ENCODE measurements around the gene HPDL.
"Not testable (repeated sequence)": the region's sequence is repeated elsewhere in the genome, so short reads cannot be mapped to it uniquely, and the experiment has no call there.

Gene HPDL

GRCh38 chr1:45354838-45355237 is 28.1 kb downstream of the HPDL start:
- CTCF ChIA-PET: interaction anchor here (1.1 kb wide), 1 partner anchor 136 kb away, joined by 3 read pairs; no protein-coding TSS in a partner anchor
- H3K27ac ChIP-seq: no peak overlapping the region
- TF ChIP-seq, protein P1, sequence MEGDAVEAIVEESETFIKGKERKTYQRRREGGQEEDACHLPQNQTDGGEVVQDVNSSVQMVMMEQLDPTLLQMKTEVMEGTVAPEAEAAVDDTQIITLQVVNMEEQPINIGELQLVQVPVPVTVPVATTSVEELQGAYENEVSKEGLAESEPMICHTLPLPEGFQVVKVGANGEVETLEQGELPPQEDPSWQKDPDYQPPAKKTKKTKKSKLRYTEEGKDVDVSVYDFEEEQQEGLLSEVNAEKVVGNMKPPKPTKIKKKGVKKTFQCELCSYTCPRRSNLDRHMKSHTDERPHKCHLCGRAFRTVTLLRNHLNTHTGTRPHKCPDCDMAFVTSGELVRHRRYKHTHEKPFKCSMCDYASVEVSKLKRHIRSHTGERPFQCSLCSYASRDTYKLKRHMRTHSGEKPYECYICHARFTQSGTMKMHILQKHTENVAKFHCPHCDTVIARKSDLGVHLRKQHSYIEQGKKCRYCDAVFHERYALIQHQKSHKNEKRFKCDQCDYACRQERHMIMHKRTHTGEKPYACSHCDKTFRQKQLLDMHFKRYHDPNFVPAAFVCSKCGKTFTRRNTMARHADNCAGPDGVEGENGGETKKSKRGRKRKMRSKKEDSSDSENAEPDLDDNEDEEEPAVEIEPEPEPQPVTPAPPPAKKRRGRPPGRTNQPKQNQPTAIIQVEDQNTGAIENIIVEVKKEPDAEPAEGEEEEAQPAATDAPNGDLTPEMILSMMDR (conservative IDR thresholded peaks at IDR 0.05; ENCODE audit: low read depth): no peak
- POLR2A ChIA-PET (ENCODE audit: low non-redundant PET): no interaction called here
- DNase-seq (ENCODE audit: low spot score): no peak

- CTCF ChIA-PET: interaction anchor here (1.4 kb wide), 1 partner anchor 137 kb away, joined by 10 read pairs; no protein-coding TSS in a partner anchor
- no peak overlapping the region for H3K27ac ChIP-seq
- TF ChIP-seq, protein P1 (conservative IDR thresholded peaks at IDR 0.05; ENCODE audit: low read depth): no peak
- POLR2A ChIA-PET (ENCODE audit: low non-redundant PET): no interaction called here
- DNase-seq (ENCODE audit: low spot score): no peak
Measured at GRCh38 chr1:45355683-45356082, 29.0 kb downstream of the HPDL start.

DNA sequence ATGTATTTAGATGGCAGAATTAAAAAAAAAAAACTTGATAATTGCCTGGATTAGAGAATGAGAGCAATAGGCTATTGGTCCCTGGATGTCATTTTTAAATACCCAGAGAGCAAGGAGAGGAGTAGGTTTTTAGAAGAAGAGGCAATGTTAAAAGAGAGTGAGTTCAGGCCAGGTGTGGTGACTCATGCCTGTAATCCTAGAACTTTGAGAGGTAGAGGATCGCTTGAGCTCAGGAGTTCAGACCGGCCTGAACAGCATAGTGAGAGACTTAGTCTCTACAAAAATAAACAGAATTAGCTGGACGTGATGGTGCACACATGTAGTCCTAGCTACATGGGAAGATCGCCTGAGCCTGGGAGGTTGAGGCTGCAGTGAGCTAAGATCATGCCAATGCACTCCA is 29.5 kb downstream of the HPDL start:
- CTCF ChIA-PET: interaction anchor here (0.6 to 1.4 kb wide), 4 partner anchors 61 to 740 kb away, joined by 3 to 10 read pairs (median 4); no protein-coding TSS in a partner anchor
- POLR2A ChIA-PET (ENCODE audit: low non-redundant PET): no interaction called here
- no peak for DNase-seq (ENCODE audit: low spot score)
- no peak overlapping the region for H3K27ac ChIP-seq
- TF ChIP-seq, protein P1 (conservative IDR thresholded peaks at IDR 0.05; ENCODE audit: low read depth): no peak

GRCh38 chr1:45359882-45360513 is 33.3 kb downstream of the HPDL start:
- POLR2A ChIA-PET (ENCODE audit: low non-redundant PET): interaction anchor here (0.5 kb wide), 1 partner anchor 131 kb away, joined by 4 read pairs; no protein-coding TSS in a partner anchor
- H3K27ac ChIP-seq: no peak overlapping the region
- TF ChIP-seq, protein P1 (conservative IDR thresholded peaks at IDR 0.05; ENCODE audit: low read depth): no peak; the same call in none of the 2 replicates
- DNase-seq (ENCODE audit: low spot score): peak; percentile 44
- CTCF ChIA-PET: interaction anchor here (0.6 to 3.2 kb wide), 9 partner anchors 10 to 454 kb away, joined by 3 to 60 read pairs (median 4); partner anchors contain the start of genes HPDL, MUTYH, TESK2 and TOE1

DNA sequence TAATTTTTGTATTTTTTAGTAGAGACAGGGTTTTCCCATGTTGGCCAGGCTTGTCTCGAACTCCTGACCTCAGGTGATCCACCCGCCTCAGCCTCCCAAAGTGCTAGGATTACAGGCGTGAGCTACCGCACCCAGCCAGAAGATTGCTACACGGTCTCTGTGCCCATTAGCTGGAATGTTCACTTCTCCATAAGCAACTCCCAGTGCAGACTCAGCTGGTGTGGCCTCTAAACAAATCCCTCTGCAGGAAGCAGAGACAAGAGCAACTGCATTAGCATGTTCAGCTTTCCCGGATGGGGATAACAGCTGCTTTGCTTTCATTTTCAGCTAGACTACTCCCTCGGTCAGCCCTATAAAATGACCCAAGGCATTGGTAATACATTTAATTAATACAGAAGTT is 34.3 kb downstream of the HPDL start:
- DNase-seq (ENCODE audit: low spot score); POLR2A ChIA-PET (ENCODE audit: low non-redundant PET): not testable (repeated sequence)
- CTCF ChIA-PET: interaction anchor here (0.6 to 3.2 kb wide), 3 partner anchors 21 to 132 kb away, joined by 4 to 60 read pairs (median 4); partner anchors contain the start of genes MUTYH, TESK2 and TOE1
- peak overlapping the region; percentile 70 for H3K27ac ChIP-seq

GRCh38 chr1:45364294-45364693 is 37.6 kb downstream of the HPDL start:
- H3K27ac ChIP-seq: no peak overlapping the region
- ChIA-PET POLR2A (ENCODE audit: low non-redundant PET) (no interaction called here), CTCF (no interaction called here)
- no peak for DNase-seq (ENCODE audit: low spot score)
- TF ChIP-seq, protein P1 (conservative IDR thresholded peaks at IDR 0.05; ENCODE audit: low read depth): no peak

DNA sequence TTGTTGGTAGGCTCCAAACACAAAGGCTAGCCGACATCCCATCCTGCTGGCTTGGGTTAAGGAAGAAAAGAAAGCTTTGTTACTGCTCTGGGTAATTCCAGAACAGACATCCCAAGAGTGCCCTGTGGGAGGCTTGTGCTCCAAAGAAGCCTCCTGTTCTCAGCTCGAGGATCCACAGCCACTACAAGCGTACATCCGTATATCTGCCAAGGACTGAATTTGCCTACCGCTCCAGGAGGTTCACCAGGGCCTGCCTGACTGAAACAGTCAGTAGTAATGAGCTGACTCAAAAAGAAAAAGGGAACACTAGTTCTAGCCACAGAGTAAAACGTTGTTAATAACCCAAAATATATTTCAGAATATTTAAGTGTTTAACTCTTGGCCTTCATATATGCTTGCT is 38.4 kb downstream of the HPDL start:
- CTCF ChIA-PET: no interaction called here

More for the DNA sequence above, 38.4 kb downstream of the HPDL start:
- POLR2A ChIA-PET (ENCODE audit: low non-redundant PET): no interaction called here
- no peak overlapping the region for H3K27ac ChIP-seq
- TF ChIP-seq, protein P1 (conservative IDR thresholded peaks at IDR 0.05; ENCODE audit: low read depth): no peak
- no peak for DNase-seq (ENCODE audit: low spot score)
